Peyer's patch (tissue), 4 donors: ENCODE measurements around the gene CDPF1. TPM values are rescaled to one million over a fixed set of nuclear protein-coding genes. Genes with fewer than 3 reads are reported as not detected.

Experiments used
- DNase-seq, 3 donors: peaks; one replicate each; pipeline ENCODE4 v3.0.0-alpha.2; 2017 to 2019
- H3K27ac ChIP-seq, 4 donors: fragments of 200-600 bp; sonication (generic); one replicate each; pipeline ENCODE4 v1.5.1; 2016 to 2019
- H3K27me3 ChIP-seq, 2 donors: fragments of 200-600 bp; sonication (generic); one replicate each; pipeline ENCODE4 v1.5.1; 2019
- H3K36me3 ChIP-seq, 3 donors: fragments of 200-600 bp; sonication (generic); one replicate each; pipeline ENCODE4 v1.5.1; 2016 to 2019
- H3K4me1 ChIP-seq, 4 donors: fragments of 200-600 bp; sonication (generic); one replicate each; pipeline ENCODE4 v1.5.1; 2016 to 2019
- H3K4me3 ChIP-seq, 4 donors: fragments of 200-600 bp; sonication (generic); 1 replicate in 3 of 4; 2 replicates in 1 of 4; pipeline ENCODE4 v1.5.1; 2016 to 2019; ENCODE audit warnings: mild to moderate bottlenecking in 1 of 4
- H3K9me3 ChIP-seq, 4 donors: fragments of 200-600 bp; sonication (generic); one replicate each; pipeline ENCODE4 v1.5.1; 2016 to 2019; ENCODE audit warnings: mild to moderate bottlenecking in 1 of 4
- POLR2A ChIP-seq, 2 donors: fragments of 450-650 bp; IDR thresholded peaks; one replicate each; pipeline ENCODE4 v1.5.1; 2017; ENCODE audit warnings: antibody characterized with exemption in 2 of 2, mild to moderate bottlenecking in 2 of 2, moderate library complexity in 2 of 2
- total RNA-seq, 4 donors: library from RNA; depleted of rRNA; stranded (reverse); fragments of >200 nt; gene quantifications; one replicate each; pipeline ENCODE4 v1.1.0, GENCODE V29; 2016
- TF ChIP-seq, protein P1 (sequence below), 6 experiments: fragments of 450-650 bp in 4 of 6; fragments of 200-600 bp in 2 of 6; sonication (generic) in 1 of 6; IDR thresholded peaks; one replicate each; pipeline ENCODE4 v1.5.1; 2017 to 2019; ENCODE audit warnings: antibody characterized with exemption in 6 of 6, mild to moderate bottlenecking in 3 of 6, moderate library complexity in 1 of 6

CDPF1 gene
- total RNA-seq, 4 donors from 2014 or later = 7.0 to 23.9 (median 12.1) TPM

DNA sequence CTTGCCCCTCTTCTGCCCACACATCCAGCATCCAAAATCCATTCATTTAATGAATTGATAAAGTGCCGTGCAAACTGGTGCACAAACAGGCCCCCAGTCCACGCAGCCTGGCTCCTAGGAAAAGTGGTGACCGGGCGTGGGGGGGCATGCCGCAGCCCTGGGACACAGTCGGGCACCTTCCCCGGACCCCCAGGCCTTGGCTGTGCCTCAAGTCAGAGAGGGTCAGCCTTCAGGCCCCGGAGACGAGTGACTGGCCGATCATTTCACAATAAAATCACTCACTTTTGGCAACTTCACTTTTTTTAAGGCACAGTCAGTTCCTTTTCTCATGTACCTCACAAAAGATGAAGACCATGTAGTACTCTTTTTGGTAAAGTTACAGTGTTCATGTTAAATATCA, 8.0 kb downstream of the CDPF1 start:
- DNase-seq = no peak
- H3K4me3 ChIP-seq = no peak overlapping the region
- H3K27ac ChIP-seq = no peak overlapping the region
- peaks cover 6 to 17% (median 14%) of the 10 kb centered on the region in 4 donors for H3K4me1 ChIP-seq
- H3K36me3 ChIP-seq = peaks cover 0 to 43% (median 0%) of the 10 kb centered on the region in 3 donors
- no peaks in the 10 kb centered on the region for H3K27me3 ChIP-seq
- TF ChIP-seq POLR2A (IDR thresholded peaks at IDR 0.05) = no peak
- TF ChIP-seq, protein P1, sequence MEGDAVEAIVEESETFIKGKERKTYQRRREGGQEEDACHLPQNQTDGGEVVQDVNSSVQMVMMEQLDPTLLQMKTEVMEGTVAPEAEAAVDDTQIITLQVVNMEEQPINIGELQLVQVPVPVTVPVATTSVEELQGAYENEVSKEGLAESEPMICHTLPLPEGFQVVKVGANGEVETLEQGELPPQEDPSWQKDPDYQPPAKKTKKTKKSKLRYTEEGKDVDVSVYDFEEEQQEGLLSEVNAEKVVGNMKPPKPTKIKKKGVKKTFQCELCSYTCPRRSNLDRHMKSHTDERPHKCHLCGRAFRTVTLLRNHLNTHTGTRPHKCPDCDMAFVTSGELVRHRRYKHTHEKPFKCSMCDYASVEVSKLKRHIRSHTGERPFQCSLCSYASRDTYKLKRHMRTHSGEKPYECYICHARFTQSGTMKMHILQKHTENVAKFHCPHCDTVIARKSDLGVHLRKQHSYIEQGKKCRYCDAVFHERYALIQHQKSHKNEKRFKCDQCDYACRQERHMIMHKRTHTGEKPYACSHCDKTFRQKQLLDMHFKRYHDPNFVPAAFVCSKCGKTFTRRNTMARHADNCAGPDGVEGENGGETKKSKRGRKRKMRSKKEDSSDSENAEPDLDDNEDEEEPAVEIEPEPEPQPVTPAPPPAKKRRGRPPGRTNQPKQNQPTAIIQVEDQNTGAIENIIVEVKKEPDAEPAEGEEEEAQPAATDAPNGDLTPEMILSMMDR (IDR thresholded peaks at IDR 0.05) = no peak
- no peaks in the 10 kb centered on the region for H3K9me3 ChIP-seq

DNA sequence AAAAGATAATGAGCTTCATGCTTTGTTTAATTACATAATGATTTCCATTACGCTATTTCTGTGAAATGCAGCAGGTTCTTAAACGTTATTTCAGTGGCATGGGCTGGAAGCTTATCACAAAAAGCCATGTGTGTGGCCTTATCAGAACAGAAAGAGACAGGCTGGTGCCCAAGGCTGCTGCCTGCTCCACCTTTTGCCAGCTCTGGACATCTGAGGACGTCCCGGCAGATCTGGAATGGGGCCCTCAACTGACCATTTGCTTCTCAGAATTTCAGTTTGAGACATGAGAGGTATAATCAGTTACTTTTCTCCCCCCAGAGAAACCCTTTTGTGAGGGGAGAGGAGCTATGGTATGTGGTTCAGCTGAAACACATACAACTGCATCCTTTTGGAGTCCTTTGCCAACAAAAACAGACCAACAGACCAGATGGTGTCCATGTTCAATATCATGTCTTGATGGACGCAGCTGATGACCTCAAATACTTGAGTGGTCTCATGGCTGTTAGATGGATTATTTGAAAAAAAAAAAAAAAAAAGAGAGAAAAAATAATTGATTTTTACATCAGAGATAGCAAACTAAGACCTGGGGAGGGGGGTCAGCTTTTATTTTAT, 8.6 kb downstream of the CDPF1 start:
- no peak for DNase-seq
- Histone ChIP-seq H3K9me3 (no peaks in the 10 kb centered on the region), H3K27me3 (no peaks in the 10 kb centered on the region), H3K4me1 (peaks cover 6 to 17% (median 14%) of the 10 kb centered on the region in 4 donors), H3K27ac (peak overlapping the region in 2 of 4 donors; percentile 9 to 56), H3K4me3 (no peak overlapping the region), H3K36me3 (peaks cover 0 to 48% (median 0%) of the 10 kb centered on the region in 3 donors)
- TF ChIP-seq, protein P1 (IDR thresholded peaks at IDR 0.05) = no peak
- TF ChIP-seq POLR2A (IDR thresholded peaks at IDR 0.05) = no peak

DNA sequence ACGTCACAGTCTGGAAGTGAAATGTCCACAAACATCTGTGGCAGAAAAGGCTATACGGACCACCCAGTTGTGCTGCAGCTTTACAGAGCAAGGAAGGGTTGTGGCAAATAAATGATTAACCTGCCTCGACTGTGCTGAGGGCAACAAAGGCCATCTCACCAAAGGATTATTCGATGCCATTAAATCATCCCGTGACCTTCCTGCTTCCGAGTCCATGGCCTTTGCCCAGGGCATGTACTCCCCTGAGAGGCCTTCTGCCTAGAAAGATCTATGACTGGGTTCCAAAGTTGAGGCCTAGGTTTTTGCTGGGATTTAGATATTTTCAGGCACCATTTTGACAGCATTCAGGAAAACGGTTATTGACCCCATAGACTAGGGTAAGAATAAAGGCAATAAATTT, 9.2 kb downstream of the CDPF1 start:
- peaks cover 6 to 17% (median 14%) of the 10 kb centered on the region in 4 donors for H3K4me1 ChIP-seq
- H3K4me3 ChIP-seq = no peak overlapping the region
- DNase-seq = peak in 2 of 3 donors; percentile 68 to 87
- H3K27ac ChIP-seq = peak overlapping the region in 1 of 4 donors; percentile 56
- H3K9me3 ChIP-seq = no peaks in the 10 kb centered on the region
- TF ChIP-seq, protein P1 (IDR thresholded peaks at IDR 0.05) = no peak
- TF ChIP-seq POLR2A (IDR thresholded peaks at IDR 0.05) = no peak
- H3K27me3 ChIP-seq = no peaks in the 10 kb centered on the region
- H3K36me3 ChIP-seq = peaks cover 0 to 54% (median 0%) of the 10 kb centered on the region in 3 donors

DNA sequence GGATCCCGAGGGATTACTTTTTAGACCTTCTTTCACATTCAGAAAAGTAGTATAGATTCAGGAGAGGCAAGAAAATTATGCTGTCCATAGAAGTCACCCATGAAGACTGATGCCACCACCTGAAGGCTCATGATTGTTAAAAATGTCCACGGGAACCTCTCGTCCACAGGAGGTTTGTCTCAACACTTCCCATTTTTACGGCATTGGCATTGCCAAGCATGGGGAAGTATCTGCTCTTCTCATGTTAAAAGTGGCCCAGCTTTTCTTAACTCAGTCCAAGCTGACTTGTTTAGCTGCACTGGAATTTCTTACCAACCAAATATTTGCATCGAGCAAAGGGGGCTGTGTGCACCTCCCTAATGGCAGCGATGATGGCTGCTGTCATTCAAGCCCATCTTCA, 9.6 kb downstream of the CDPF1 start:
- peak overlapping the region in 1 of 4 donors; percentile 56 for H3K27ac ChIP-seq
- peaks cover 6 to 17% (median 14%) of the 10 kb centered on the region in 4 donors for H3K4me1 ChIP-seq

DNA sequence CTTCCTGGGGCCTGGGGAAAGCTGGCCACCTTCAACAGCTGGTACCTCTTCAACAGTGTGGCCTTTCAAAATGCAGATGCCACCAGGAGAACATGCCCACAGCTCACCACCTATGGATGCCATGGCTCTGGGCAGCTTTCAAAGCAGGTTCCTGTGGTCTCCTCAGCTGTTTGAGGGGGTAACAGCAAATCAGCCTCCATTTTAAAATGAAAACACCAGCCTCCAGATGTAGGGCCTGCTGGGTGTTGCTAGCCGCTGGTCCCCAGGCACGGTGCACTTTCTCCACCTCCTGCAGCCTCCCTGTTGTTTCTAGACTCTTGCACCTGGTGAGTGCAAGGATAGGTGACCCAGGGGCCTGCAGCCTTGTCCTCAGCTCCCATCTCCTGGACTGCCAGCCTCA, 10.0 kb downstream of the CDPF1 start:
- H3K4me1 ChIP-seq = peaks cover 6 to 15% (median 13%) of the 10 kb centered on the region in 4 donors

More for the DNA sequence above, 9.6 kb downstream of the CDPF1 start:
- no peak for DNase-seq
- Histone ChIP-seq H3K36me3 (peaks cover 0 to 58% (median 0%) of the 10 kb centered on the region in 3 donors), H3K27me3 (no peaks in the 10 kb centered on the region), H3K9me3 (no peaks in the 10 kb centered on the region), H3K4me3 (no peak overlapping the region)
- no peak for TF ChIP-seq POLR2A (IDR thresholded peaks at IDR 0.05)
- TF ChIP-seq, protein P1 (IDR thresholded peaks at IDR 0.05) = no peak

More for the DNA sequence above, 10.0 kb downstream of the CDPF1 start:
- Histone ChIP-seq H3K27me3 (no peaks in the 10 kb centered on the region), H3K9me3 (no peaks in the 10 kb centered on the region), H3K4me3 (no peak overlapping the region), H3K27ac (peak overlapping the region in 2 of 4 donors; percentile 21 to 56), H3K36me3 (peaks cover 0 to 62% (median 0%) of the 10 kb centered on the region in 3 donors)
- TF ChIP-seq, protein P1 (IDR thresholded peaks at IDR 0.05) = no peak
- TF ChIP-seq POLR2A (IDR thresholded peaks at IDR 0.05) = no peak
- no peak for DNase-seq
